ENCODE results near the gene VPS13D.
A peak's percentile ranks its signal among the peaks of the same experiment; 100 is the strongest.

VPS13D gene

GRCh38 chr1:12410351-12410750 lies 180.5 kb downstream of the VPS13D start:
- DNase-seq: no peak

GRCh38 chr1:12411098-12411497 lies 181.3 kb downstream of the VPS13D start:
- DNase-seq: no peak

GRCh38 chr1:12411747-12412146 lies 181.9 kb downstream of the VPS13D start:
- no peak for DNase-seq

- no peak for DNase-seq
Observed at GRCh38 chr1:12412439-12412838, 182.6 kb downstream of the VPS13D start.

- no peak for DNase-seq
Observed at GRCh38 chr1:12413664-12414410, 184.0 kb downstream of the VPS13D start.

GRCh38 chr1:12414444-12415018 lies 184.7 kb downstream of the VPS13D start:
- no peak for DNase-seq

- no peak for DNase-seq
Observed at GRCh38 chr1:12415038-12415466, 185.2 kb downstream of the VPS13D start.

- no peak for DNase-seq
Observed at GRCh38 chr1:12416101-12416500, 186.3 kb downstream of the VPS13D start.

- DNase-seq: no peak
Observed at GRCh38 chr1:12416744-12417143, 186.9 kb downstream of the VPS13D start.

GRCh38 chr1:12417389-12417788 lies 187.6 kb downstream of the VPS13D start:
- no peak for DNase-seq

- DNase-seq: no peak
Observed at GRCh38 chr1:12420171-12420570, 190.3 kb downstream of the VPS13D start.

GRCh38 chr1:12422488-12422887 lies 192.7 kb downstream of the VPS13D start:
- no peak for DNase-seq

- no peak for DNase-seq
Observed at GRCh38 chr1:12424087-12424529, 194.3 kb downstream of the VPS13D start.

GRCh38 chr1:12424793-12425192 lies 195.0 kb downstream of the VPS13D start:
- DNase-seq: no peak

GRCh38 chr1:12426030-12426429 lies 196.2 kb downstream of the VPS13D start:
- no peak for DNase-seq

GRCh38 chr1:12428334-12428733 lies 198.5 kb downstream of the VPS13D start:
- no peak for DNase-seq

GRCh38 chr1:12430525-12430924 lies 200.7 kb downstream of the VPS13D start:
- DNase-seq: no peak

- DNase-seq: no peak
Observed at GRCh38 chr1:12432897-12433296, 203.1 kb downstream of the VPS13D start.

- no peak for DNase-seq
Observed at GRCh38 chr1:12433323-12434053, 203.7 kb downstream of the VPS13D start.

- peak; percentile 36 for DNase-seq
Observed at GRCh38 chr1:12434174-12434573, 204.3 kb downstream of the VPS13D start.

GRCh38 chr1:12434686-12435085 lies 204.9 kb downstream of the VPS13D start:
- DNase-seq: no peak

- no peak for DNase-seq
Observed at GRCh38 chr1:12435639-12436344, 206.0 kb downstream of the VPS13D start.

- no peak for DNase-seq
Observed at GRCh38 chr1:12436345-12436658, 206.5 kb downstream of the VPS13D start.

Measured in activated effector memory CD4-positive, alpha-beta T cell treated with Interleukin-2 at 50 U/mL for 16 hours (primary cell).